ENCODE results near the gene KRT222. TPM values are rescaled to one million over a fixed set of nuclear protein-coding genes. Genes with fewer than 3 reads are reported as not detected.
A peak's percentile ranks its signal among the peaks of the same experiment; 100 is the strongest.

The KRT222 gene
- total and polyA plus RNA-seq, 2 of the 13 experiments (the other 11 are each of a cell fraction or from before 2014, with no cell fraction given): not detected

- peak; percentile 56; the same call in 1 of the 2 replicates for TF ChIP-seq AHDC1 (CRISPR knock-in tag; IDR thresholded peaks at IDR 0.05; ENCODE audit: borderline replicate concordance)
- TF ChIP-seq HNRNPUL1 (IDR thresholded peaks at IDR 0.05; ENCODE audit: low read depth, low read length): no peak
- TF ChIP-seq CEBPB (IDR thresholded peaks at IDR 0.05; ENCODE audit: borderline replicate concordance, low read depth, low read length): no peak
- no peak for TF ChIP-seq DRAP1 (CRISPR knock-in tag; IDR thresholded peaks at IDR 0.05)
- TF ChIP-seq THRA (CRISPR knock-in tag; IDR thresholded peaks at IDR 0.05; ENCODE audit: borderline replicate concordance): no peak
- no peak for TF ChIP-seq PRPF4 (IDR thresholded peaks at IDR 0.05; ENCODE audit: low read depth, low read length, poor library complexity, severe bottlenecking)
- no peak for TF ChIP-seq CSRNP2 (CRISPR knock-in tag; conservative IDR thresholded peaks at IDR 0.05; ENCODE audit: low read depth)
- TF ChIP-seq CBFB (CRISPR knock-in tag; IDR thresholded peaks at IDR 0.05): no peak
- TF ChIP-seq GPBP1L1 (CRISPR knock-in tag; IDR thresholded peaks at IDR 0.05): no peak
- TF ChIP-seq MXD1 (CRISPR knock-in tag; IDR thresholded peaks at IDR 0.05): no peak
- TF ChIP-seq TFDP2 (CRISPR knock-in tag; IDR thresholded peaks at IDR 0.05): no peak
These were observed 46.0 kb downstream of the KRT222 start (continued) for GRCh38 chr17:40618754-40619625.

Measured in HepG2 (cell line).